ENCODE data around the gene ZNG1B.
"Not testable (repeated sequence)": the region's sequence is repeated elsewhere in the genome, so short reads cannot be mapped to it uniquely, and the experiment has no call there.

DNA sequence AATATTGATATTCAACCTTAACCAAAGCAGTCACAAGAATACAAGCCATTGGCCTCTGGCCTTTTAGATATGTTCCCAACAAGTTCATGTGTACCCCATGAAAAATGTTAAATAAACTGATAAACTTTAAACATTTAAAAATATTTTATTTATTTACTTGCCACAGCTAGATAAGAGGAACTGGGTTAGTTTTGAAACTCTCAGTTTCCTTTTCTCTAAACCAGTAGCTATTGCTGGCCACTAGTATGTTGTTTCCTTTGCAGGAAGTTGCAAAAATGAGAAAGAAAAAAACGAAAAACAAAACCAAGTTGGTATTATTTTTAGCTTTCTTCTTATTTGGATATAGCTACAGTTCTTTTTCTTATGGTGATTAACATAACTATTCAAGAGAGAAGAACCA, 5.7 kb upstream of the ZNG1B start:
- TF ChIP-seq RXRA, JUND, FOXA2, RAD21, HNF4G (IDR thresholded peaks at IDR 0.05): not testable (repeated sequence)
- TF ChIP-seq, protein P1, sequence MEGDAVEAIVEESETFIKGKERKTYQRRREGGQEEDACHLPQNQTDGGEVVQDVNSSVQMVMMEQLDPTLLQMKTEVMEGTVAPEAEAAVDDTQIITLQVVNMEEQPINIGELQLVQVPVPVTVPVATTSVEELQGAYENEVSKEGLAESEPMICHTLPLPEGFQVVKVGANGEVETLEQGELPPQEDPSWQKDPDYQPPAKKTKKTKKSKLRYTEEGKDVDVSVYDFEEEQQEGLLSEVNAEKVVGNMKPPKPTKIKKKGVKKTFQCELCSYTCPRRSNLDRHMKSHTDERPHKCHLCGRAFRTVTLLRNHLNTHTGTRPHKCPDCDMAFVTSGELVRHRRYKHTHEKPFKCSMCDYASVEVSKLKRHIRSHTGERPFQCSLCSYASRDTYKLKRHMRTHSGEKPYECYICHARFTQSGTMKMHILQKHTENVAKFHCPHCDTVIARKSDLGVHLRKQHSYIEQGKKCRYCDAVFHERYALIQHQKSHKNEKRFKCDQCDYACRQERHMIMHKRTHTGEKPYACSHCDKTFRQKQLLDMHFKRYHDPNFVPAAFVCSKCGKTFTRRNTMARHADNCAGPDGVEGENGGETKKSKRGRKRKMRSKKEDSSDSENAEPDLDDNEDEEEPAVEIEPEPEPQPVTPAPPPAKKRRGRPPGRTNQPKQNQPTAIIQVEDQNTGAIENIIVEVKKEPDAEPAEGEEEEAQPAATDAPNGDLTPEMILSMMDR (IDR thresholded peaks at IDR 0.05; ENCODE audit: low read depth, low read length, missing input control): not testable (repeated sequence)

Data from liver (tissue), 3 donors.